ENCODE measurements around the gene ZBTB47.

DNA sequence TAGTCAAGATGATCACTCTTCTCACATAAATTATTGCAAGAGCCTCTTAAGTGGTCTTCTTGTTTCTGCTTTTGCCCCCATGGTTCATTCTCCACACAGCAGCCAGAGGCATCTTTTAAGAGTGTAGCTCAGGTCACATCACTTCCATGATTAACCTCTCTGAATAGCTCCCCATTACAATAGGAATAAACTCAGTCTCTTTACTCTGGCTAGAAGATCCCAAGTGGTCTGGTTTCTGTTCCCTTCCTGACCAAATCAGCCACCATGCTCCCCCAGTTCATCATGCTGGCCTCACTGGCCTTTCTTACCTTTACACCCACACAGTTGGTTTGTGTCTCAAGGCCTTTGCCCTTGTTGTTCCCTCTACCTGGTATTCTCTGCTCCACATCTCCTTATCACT lies 40.9 kb downstream of the ZBTB47 start:
- TF ChIP-seq, protein P1, sequence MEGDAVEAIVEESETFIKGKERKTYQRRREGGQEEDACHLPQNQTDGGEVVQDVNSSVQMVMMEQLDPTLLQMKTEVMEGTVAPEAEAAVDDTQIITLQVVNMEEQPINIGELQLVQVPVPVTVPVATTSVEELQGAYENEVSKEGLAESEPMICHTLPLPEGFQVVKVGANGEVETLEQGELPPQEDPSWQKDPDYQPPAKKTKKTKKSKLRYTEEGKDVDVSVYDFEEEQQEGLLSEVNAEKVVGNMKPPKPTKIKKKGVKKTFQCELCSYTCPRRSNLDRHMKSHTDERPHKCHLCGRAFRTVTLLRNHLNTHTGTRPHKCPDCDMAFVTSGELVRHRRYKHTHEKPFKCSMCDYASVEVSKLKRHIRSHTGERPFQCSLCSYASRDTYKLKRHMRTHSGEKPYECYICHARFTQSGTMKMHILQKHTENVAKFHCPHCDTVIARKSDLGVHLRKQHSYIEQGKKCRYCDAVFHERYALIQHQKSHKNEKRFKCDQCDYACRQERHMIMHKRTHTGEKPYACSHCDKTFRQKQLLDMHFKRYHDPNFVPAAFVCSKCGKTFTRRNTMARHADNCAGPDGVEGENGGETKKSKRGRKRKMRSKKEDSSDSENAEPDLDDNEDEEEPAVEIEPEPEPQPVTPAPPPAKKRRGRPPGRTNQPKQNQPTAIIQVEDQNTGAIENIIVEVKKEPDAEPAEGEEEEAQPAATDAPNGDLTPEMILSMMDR (IDR thresholded peaks at IDR 0.05) = no peak
- TF ChIP-seq POLR2A (IDR thresholded peaks at IDR 0.05) = no peak
